Esophagus muscularis mucosa (tissue), 4 donors: ENCODE measurements around the gene P2RX1.

Experiments
- EP300 ChIP-seq: sonication (generic); formaldehyde crosslinking; IDR thresholded peaks from one replicate; pipeline ENCODE4 v1.6.1; 2017; ENCODE audit warnings: antibody characterized with exemption
- POLR2A ChIP-seq: fragments of 450-650 bp; IDR thresholded peaks from one replicate; pipeline ENCODE4 v1.6.1; 2017; ENCODE audit warnings: antibody characterized with exemption, moderate library complexity, mild to moderate bottlenecking, low read depth
- TF ChIP-seq, protein P1 (sequence below), 3 experiments: fragments of 200-600 bp in 2 of 3; fragments of 450-650 bp in 1 of 3; sonication (generic) in 2 of 3; IDR thresholded peaks; one replicate each; pipeline ENCODE4 v1.5.1; 2017 to 2019; ENCODE audit warnings: antibody characterized with exemption in 3 of 3, mild to moderate bottlenecking in 2 of 3, moderate library complexity in 1 of 3

DNA sequence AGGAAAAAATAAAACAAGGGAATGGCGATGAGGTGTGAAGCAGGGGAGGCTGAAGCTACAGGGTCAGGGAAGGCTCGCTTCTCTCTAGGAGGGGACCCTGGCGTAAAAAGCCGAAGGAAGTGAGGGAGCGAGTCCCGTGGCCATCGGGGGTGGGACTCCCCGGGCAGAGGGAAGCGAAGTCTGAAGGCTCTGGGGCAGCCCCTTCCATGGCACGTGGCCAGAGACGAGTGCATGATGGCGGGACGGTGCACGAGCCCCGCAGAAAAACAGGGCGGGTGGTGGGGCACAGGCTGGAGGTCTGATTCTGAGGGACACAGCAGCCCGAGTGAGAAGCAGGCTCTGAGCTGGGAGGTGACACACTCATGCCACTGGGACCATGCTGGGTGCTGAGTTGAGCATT lies 49.2 kb downstream of the P2RX1 start:
- TF ChIP-seq, protein P1, sequence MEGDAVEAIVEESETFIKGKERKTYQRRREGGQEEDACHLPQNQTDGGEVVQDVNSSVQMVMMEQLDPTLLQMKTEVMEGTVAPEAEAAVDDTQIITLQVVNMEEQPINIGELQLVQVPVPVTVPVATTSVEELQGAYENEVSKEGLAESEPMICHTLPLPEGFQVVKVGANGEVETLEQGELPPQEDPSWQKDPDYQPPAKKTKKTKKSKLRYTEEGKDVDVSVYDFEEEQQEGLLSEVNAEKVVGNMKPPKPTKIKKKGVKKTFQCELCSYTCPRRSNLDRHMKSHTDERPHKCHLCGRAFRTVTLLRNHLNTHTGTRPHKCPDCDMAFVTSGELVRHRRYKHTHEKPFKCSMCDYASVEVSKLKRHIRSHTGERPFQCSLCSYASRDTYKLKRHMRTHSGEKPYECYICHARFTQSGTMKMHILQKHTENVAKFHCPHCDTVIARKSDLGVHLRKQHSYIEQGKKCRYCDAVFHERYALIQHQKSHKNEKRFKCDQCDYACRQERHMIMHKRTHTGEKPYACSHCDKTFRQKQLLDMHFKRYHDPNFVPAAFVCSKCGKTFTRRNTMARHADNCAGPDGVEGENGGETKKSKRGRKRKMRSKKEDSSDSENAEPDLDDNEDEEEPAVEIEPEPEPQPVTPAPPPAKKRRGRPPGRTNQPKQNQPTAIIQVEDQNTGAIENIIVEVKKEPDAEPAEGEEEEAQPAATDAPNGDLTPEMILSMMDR (IDR thresholded peaks at IDR 0.05): no peak
- no peak for TF ChIP-seq EP300
- TF ChIP-seq POLR2A: no peak
